PFSK-1 (cell line): ENCODE data around the gene CPLANE2.

ENCODE experiments used
- POLR2AphosphoS5 ChIP-seq: IDR thresholded peaks from 2 replicates; pipeline ENCODE4 v1.6.1; 2012; ENCODE audit warnings: low read depth, mild to moderate bottlenecking, control low read depth, low read length, moderate library complexity
- REST ChIP-seq, 2 experiments: IDR thresholded peaks; 2 replicates each; pipeline versions ENCODE4 v1.6.1 to v1.8.0; 2011 to 2012; ENCODE audit warnings: low read depth in 2 of 2, low read length in 2 of 2, control low read depth in 1 of 2, inconsistent platforms in 1 of 2, mild to moderate bottlenecking in 1 of 2, moderate library complexity in 1 of 2; ENCODE audit not compliant: insufficient read depth in 1 of 2

DNA sequence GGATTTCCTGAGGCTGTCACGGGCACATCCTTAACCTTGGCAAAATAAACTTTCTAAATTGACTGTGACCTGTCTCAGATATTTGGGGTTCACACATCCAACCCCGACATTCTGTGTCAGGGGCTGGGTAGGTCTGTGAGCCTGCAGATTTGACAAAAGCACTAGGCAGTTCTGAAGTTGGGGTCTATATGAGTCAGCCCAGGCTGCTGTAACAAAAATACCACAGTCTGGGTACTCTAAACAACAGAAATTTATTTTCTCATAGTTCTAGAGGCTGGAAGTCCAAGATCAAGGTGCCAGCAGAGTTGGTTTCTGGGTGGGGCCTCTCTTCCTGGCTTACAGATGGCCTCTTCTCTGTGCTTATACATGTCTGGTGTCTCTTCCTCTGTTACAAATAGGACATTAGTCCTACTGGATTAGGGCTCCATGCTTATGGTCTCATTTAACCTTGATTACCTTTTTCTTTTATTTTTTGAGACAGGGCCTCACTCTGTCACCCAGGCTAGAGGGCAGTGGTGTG is 3.0 kb upstream of the CPLANE2 start:
- TF ChIP-seq REST (IDR thresholded peaks at IDR 0.05; ENCODE audit: insufficient read depth in 1 of 2, low read depth in 2 of 2, low read length in 2 of 2) (no peak), POLR2AphosphoS5 (no peak)
